ENCODE results near the gene ZCCHC8.

GRCh38 chr12:122523280-122523679, 22.5 kb upstream of the ZCCHC8 start:
- TF ChIP-seq CTCF (conservative IDR thresholded peaks at IDR 0.05), result no peak
- TF ChIP-seq ZFX (IDR thresholded peaks at IDR 0.05), result no peak
